Measurements from ENCODE around the gene THSD1. TPM values are rescaled to one million over a fixed set of nuclear protein-coding genes. Genes with fewer than 3 reads are reported as not detected.

Gene THSD1
- total and polyA plus RNA-seq, 9 of the 15 experiments (the other 6 are each of a cell fraction or from before 2014, with no cell fraction given) = 0.01 to 0.11 (median 0.04) TPM; not detected in 2

DNA sequence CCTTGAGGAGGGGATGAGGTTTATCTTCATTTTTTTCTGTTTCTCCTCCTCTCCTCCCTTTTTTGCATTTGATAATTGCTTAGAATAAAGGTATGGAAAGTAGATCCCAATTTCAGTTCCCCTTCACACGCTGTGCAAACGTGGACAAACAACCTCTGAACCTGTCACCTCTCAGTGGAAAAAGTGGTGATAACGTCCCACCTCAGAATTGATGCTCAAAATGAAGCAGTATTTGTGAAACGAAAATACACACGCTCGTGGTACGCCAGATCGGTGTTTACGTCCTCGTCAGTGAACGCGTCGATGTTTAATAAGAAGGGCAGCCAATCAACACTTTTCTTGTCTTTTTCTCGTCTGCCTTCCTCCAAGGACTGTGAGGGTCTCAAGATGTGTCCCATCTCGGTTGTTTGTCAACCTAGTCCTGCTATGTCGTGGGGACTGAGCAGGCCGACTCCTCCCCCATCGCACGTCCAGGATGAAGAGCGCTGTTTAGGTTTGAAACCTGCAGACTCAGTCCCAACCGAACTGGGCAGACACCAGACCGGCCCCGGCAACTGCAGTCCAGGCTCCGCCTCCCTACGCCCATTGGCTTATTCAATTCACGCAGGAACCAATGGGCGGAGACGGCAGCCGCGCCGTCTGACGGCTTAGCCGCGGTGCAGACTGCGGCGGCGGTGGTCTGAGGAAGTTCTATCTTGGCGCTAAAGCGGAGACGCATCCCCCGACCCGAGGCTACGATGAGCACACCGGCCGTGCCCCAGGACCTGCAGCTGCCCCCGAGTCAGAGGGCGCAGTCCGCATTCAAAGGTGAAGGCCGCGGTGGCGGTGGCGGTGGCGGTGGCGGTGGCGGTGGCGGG is 49.1 kb upstream of the THSD1 start, which contains the start of gene CKAP2 (continued):
- TF ChIP-seq ELK1 (CRISPR knock-in tag; IDR thresholded peaks at IDR 0.05) (no peak), DDX20 (tag; IDR thresholded peaks at IDR 0.05; ENCODE audit: low read depth) (no peak), SNRNP70 (optimal IDR thresholded peaks at IDR 0.05; ENCODE audit: low read depth, low read length) (no peak), DPF2 (IDR thresholded peaks at IDR 0.05) (peak; percentile 46), ZFP1 (CRISPR knock-in tag; IDR thresholded peaks at IDR 0.05) (no peak), CBX3 (IDR thresholded peaks at IDR 0.05; ENCODE audit: borderline replicate concordance in 1 of 2, low read length in 2 of 2) (peak in 1 of 2 experiments; percentile 37; a peak in 1 of 3 replicates), ESRRA (IDR thresholded peaks at IDR 0.05; ENCODE audit: borderline replicate concordance, low read depth) (no peak), ZFP30 (CRISPR knock-in tag; IDR thresholded peaks at IDR 0.05; ENCODE audit: borderline replicate concordance) (no peak), ID3 (CRISPR knock-in tag; IDR thresholded peaks at IDR 0.05) (no peak), ID3 (tag; IDR thresholded peaks at IDR 0.05) (no peak), CREM (IDR thresholded peaks at IDR 0.05; ENCODE audit: low read depth) (peak; percentile 43), MCM2 (IDR thresholded peaks at IDR 0.05; ENCODE audit: low read depth) (no peak), ZSCAN32 (CRISPR knock-in tag; IDR thresholded peaks at IDR 0.05) (no peak), KDM1A (IDR thresholded peaks at IDR 0.05) (no peak), LARP7 (IDR thresholded peaks at IDR 0.05) (no peak), TRIM24 (IDR thresholded peaks at IDR 0.05) (peak in 1 of 2 experiments; percentile 15; a peak in 1 of 4 replicates), WHSC1 (IDR thresholded peaks at IDR 0.05; ENCODE audit: low read length) (no peak), RUNX1 (IDR thresholded peaks at IDR 0.05; ENCODE audit: low read depth) (no peak), RBM22 (IDR thresholded peaks at IDR 0.05; ENCODE audit: low read depth, low read length, poor library complexity, severe bottlenecking) (no peak), FOSL1 (tag; conservative IDR thresholded peaks at IDR 0.05) (peak; percentile 28; the same call in 1 of the 2 replicates), SIX5 (IDR thresholded peaks at IDR 0.05; ENCODE audit: borderline replicate concordance in 1 of 2, insufficient read depth in 1 of 2, low read depth in 1 of 2, low read length in 2 of 2) (no peak), ELF1 (tag; IDR thresholded peaks at IDR 0.05) (no peak), ZNF830 (CRISPR knock-in tag; IDR thresholded peaks at IDR 0.05) (no peak), TARDBP (IDR thresholded peaks at IDR 0.05) (no peak)
- TF ChIP-seq, protein P1, sequence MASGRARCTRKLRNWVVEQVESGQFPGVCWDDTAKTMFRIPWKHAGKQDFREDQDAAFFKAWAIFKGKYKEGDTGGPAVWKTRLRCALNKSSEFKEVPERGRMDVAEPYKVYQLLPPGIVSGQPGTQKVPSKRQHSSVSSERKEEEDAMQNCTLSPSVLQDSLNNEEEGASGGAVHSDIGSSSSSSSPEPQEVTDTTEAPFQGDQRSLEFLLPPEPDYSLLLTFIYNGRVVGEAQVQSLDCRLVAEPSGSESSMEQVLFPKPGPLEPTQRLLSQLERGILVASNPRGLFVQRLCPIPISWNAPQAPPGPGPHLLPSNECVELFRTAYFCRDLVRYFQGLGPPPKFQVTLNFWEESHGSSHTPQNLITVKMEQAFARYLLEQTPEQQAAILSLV (tag; IDR thresholded peaks at IDR 0.05) = no peak
- TF ChIP-seq, protein P2, sequence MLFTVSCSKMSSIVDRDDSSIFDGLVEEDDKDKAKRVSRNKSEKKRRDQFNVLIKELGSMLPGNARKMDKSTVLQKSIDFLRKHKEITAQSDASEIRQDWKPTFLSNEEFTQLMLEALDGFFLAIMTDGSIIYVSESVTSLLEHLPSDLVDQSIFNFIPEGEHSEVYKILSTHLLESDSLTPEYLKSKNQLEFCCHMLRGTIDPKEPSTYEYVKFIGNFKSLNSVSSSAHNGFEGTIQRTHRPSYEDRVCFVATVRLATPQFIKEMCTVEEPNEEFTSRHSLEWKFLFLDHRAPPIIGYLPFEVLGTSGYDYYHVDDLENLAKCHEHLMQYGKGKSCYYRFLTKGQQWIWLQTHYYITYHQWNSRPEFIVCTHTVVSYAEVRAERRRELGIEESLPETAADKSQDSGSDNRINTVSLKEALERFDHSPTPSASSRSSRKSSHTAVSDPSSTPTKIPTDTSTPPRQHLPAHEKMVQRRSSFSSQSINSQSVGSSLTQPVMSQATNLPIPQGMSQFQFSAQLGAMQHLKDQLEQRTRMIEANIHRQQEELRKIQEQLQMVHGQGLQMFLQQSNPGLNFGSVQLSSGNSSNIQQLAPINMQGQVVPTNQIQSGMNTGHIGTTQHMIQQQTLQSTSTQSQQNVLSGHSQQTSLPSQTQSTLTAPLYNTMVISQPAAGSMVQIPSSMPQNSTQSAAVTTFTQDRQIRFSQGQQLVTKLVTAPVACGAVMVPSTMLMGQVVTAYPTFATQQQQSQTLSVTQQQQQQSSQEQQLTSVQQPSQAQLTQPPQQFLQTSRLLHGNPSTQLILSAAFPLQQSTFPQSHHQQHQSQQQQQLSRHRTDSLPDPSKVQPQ (CRISPR knock-in tag; IDR thresholded peaks at IDR 0.05; ENCODE audit: borderline replicate concordance) = no peak

Measured in K562 (cell line).